Activated T-cell treated with anti-CD3 and anti-CD28 coated beads, Interleukin-2, amount 50 U/mL, for 24 hours (primary cell): ENCODE measurements around the gene TFF1.

Experiments
- DNase-seq: peaks from one replicate; pipeline ENCODE4 v3.0.0-alpha.2; 2020
- H3K27ac Mint-ChIP-seq: 2 replicates; pipeline ENCODE4 v1.8.0; 2020; ENCODE audit warnings: mild to moderate bottlenecking, mixed read lengths
- H3K27me3 Mint-ChIP-seq: 2 replicates; pipeline ENCODE4 v1.8.0; 2020; ENCODE audit warnings: mixed read lengths
- H3K36me3 Mint-ChIP-seq: 2 replicates; pipeline ENCODE4 v1.8.0; 2020; ENCODE audit warnings: low read depth, mixed read lengths
- H3K4me1 Mint-ChIP-seq: 2 replicates; pipeline ENCODE4 v1.8.0; 2020; ENCODE audit warnings: low read depth, mixed read lengths
- H3K4me3 Mint-ChIP-seq: 2 replicates; pipeline ENCODE4 v1.8.0; 2020; ENCODE audit warnings: mild to moderate bottlenecking, moderate library complexity, mixed read lengths
- H3K9me3 Mint-ChIP-seq: 2 replicates; pipeline ENCODE4 v1.8.0; 2020; ENCODE audit warnings: mixed read lengths

Gene TFF1

DNA sequence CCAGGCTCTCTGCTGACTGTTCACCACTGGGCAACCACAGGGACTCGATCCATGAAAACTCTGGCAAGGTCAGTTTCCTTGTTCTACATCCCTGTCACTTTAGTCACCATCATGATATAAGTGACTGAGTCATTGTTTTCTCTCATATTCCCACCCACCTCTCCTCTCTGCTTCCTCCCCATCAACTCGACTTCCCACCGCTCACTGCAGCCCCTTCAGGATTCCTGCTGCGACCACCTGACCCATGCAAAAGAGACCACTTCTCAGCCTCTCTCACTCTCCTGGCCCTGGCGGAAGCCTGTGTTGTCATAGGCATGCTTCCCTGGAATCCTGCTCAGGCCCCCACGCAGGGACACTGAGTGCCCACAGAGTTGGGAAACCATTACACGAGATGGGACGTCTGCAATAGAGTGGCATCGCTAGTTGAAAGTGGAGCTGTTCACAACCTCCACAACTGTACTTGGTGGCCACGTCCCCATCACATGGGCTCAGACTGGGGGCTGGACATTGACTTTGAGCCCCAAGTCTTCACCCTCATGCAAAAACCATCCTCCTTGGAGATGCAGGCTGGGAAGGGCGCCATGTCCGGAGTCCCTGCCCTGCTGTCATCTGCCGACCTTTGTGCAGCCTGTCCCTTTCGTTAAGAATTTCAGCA is 13.8 kb downstream of the TFF1 start:
- no peak for DNase-seq
- no peak overlapping the region for H3K27ac Mint-ChIP-seq
- H3K9me3 Mint-ChIP-seq, result peaks cover 5% of the 10 kb centered on the region
- H3K27me3 Mint-ChIP-seq, result no peaks in the 10 kb centered on the region
- no peak overlapping the region for H3K4me3 Mint-ChIP-seq
- H3K36me3 Mint-ChIP-seq, result no peaks in the 10 kb centered on the region
- H3K4me1 Mint-ChIP-seq, result no peaks in the 10 kb centered on the region

DNA sequence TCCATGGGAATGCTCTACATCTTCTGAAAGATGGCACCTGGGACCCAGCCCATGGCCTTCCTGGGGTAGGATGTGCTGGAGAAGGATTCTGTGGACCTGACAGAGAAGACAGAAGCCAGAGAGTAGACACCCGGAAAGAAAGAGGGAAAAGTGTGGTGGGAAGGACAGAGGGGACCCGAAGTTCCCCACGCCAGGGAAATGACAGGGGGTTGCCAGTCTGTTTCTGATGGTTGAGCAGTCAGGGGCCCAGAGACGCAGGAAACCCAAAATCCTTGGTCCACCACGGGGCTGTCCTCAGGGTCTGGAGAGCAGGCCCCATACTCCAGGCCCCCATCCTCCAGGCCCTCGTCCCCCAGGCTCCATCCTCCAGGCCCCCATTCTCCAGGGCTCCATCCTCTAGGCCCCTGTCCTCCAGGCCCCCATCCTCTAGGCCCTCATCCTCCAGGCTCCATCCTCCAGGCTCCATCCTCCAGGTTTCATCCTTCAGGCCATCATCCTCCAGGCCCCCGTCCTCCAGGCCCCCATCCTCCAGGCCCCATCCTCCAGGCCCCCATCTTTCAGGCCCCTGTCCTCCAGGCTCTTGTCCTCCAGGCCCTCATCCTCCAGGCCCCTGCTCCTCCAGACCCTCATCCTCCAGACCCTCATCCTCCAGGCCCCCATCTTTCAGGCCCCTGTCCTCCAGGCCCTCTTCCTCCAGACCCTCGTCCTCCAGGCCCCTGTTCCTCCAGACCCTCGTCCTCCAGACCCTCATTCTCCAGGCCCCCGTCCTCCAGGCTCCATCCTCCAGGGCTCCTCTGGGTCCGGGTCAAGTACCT is 14.5 kb downstream of the TFF1 start:
- no peaks in the 10 kb centered on the region for H3K4me1 Mint-ChIP-seq
- no peaks in the 10 kb centered on the region for H3K36me3 Mint-ChIP-seq
- H3K27ac Mint-ChIP-seq, result no peak overlapping the region
- H3K4me3 Mint-ChIP-seq, result no peak overlapping the region
- H3K27me3 Mint-ChIP-seq, result no peaks in the 10 kb centered on the region
- H3K9me3 Mint-ChIP-seq, result peaks cover 5% of the 10 kb centered on the region
- no peak for DNase-seq

DNA sequence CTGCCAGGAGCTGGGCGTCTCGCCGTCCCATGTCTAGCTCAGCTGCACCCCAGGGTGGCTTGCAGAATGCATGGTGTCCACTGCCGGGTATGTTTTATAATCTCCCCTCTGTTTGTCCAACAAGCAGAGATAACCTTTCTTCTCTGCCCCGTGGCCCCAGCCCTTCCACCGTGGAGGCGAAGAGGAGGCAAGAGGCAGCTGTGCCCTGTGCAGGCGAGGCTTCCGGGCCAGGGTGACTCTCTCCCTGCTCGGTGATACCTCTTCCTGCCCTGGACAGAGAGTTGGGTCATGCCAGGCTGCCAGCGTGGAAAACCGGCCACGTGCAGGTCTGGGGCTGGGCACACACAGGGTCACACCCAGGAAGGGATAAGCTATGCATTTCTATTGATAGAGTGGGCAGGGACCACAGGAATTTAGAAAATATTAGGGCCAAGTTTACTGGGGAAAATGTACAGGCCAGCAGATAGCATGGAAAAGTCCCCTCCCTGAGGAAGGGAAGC is 15.4 kb downstream of the TFF1 start, which contains the start of gene TFF2:
Gene TFF2 (minus strand): TSS at position 68 of the 500 bp plus-strand sequence. CDS start 37 bp downstream, at position 31.
- no peaks in the 10 kb centered on the region for H3K4me1 Mint-ChIP-seq
- no peaks in the 10 kb centered on the region for H3K36me3 Mint-ChIP-seq
- H3K27ac Mint-ChIP-seq, result no peak within 1 kb of the TSS
- H3K9me3 Mint-ChIP-seq, result peaks cover 5% of the 10 kb centered on the region
- H3K4me3 Mint-ChIP-seq, result no peak within 1 kb of the TSS
- DNase-seq, result peak; percentile 24
- no peaks in the 10 kb centered on the region for H3K27me3 Mint-ChIP-seq

DNA sequence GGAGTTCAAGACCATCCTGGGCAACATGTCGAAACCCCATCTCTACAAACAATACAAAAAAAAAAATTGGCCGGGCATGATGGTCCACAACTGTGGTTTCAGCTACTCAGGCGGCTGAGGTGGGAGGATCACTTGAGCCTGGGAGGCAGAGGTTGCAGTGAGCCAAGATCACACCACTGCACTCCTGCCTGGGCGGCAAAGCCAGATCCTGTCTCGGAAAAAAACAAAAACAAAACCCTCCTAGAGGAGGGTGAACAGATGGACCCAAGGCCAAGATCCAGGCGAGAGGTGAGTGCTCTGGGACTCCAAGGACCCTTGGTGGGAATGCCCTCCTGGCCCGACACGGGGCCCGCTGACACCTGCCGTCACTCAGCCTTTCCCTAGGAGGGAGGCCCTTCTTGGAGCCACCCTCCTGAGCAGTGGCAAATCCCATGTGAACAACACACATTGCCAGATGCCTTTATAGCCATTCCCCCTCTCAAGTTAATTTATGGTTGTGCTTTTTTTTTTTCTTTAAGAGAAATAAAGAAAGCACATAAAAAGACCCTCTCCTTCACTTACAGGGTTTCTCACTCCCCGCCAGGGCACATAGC is 15.9 kb downstream of the TFF1 start:
- H3K9me3 Mint-ChIP-seq, result peaks cover under 1% of the 10 kb centered on the region
- no peak for DNase-seq
- no peaks in the 10 kb centered on the region for H3K4me1 Mint-ChIP-seq
- no peak overlapping the region for H3K4me3 Mint-ChIP-seq
- H3K36me3 Mint-ChIP-seq, result no peaks in the 10 kb centered on the region
- no peak overlapping the region for H3K27ac Mint-ChIP-seq
- no peaks in the 10 kb centered on the region for H3K27me3 Mint-ChIP-seq

DNA sequence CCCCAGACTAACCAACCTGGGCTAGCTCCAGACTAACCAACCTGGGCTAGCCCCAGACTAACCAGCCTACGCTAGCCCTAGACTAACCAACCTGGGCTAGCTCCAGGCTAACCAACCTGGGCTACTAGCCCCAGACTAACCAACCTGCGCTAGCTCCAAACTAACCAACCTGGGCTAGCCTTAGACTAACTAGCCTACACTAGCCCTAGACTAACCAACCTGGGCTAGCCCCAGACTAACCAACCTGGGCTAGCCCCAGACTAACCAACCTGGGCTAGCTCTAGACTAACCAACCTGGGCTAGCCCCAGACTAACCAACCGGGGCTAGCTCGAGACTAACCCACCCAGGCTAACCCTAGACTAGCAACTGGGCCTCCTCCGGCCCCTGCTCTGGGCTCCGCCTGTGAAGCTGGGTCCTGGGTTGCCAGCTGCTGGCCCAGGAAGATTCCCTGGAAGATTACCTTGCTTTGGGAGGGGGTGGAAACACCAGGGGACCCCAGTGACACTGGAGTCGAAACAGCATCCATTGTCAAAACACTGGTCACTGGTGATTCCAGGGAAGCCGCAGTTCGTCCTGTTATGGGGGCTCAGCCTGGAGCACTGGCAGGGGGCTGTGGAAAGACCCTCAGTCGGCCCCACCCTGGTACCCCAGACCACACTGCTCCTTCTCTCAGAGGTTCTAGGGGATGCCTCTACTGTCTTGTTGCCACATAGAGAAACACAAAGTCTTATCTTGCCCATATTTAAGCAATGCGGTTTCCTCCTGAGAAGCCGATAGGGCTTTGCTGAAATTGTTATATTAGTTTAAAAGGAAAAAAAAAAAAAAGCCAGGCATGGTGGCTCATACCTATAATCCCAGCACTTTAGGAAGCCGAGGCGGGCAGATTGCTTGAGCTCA is 16.7 kb downstream of the TFF1 start:
- no peak overlapping the region for H3K4me3 Mint-ChIP-seq
- no peak overlapping the region for H3K27ac Mint-ChIP-seq
- no peaks in the 10 kb centered on the region for H3K27me3 Mint-ChIP-seq
- DNase-seq, result no peak
- no peaks in the 10 kb centered on the region for H3K4me1 Mint-ChIP-seq
- H3K36me3 Mint-ChIP-seq, result no peaks in the 10 kb centered on the region
- H3K9me3 Mint-ChIP-seq, result no peaks in the 10 kb centered on the region

DNA sequence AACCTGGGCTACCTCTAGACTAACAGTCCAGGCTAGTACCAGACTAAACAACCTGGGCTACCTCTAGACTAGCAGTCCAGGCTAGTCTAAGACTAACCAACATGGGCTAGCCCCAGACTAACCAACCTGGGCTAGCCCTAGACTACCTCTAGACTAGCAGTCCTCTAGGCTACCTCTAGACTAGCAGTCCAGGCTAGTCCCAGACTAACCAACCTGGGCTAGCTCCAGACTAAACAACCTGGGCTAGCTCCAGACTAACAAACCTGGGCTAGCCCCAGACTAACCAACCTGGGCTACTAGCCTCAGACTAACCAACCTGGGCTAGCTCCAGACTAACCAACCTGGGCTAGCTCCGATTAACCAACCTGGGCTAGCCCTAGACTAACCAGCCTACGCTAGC is 17.6 kb downstream of the TFF1 start:
- H3K9me3 Mint-ChIP-seq, result no peaks in the 10 kb centered on the region
- H3K4me1 Mint-ChIP-seq, result no peaks in the 10 kb centered on the region
- DNase-seq, result peak; percentile 18
- H3K27me3 Mint-ChIP-seq, result no peaks in the 10 kb centered on the region
- no peaks in the 10 kb centered on the region for H3K36me3 Mint-ChIP-seq
- no peak overlapping the region for H3K4me3 Mint-ChIP-seq
- no peak overlapping the region for H3K27ac Mint-ChIP-seq

- no peak overlapping the region for H3K4me3 Mint-ChIP-seq
- no peaks in the 10 kb centered on the region for H3K9me3 Mint-ChIP-seq
- peak; percentile 16 for DNase-seq
- no peaks in the 10 kb centered on the region for H3K36me3 Mint-ChIP-seq
- H3K27ac Mint-ChIP-seq, result no peak overlapping the region
- H3K27me3 Mint-ChIP-seq, result no peaks in the 10 kb centered on the region
- no peaks in the 10 kb centered on the region for H3K4me1 Mint-ChIP-seq
Measured at GRCh38 chr21:42347601-42348327, 18.6 kb downstream of the TFF1 start.

DNA sequence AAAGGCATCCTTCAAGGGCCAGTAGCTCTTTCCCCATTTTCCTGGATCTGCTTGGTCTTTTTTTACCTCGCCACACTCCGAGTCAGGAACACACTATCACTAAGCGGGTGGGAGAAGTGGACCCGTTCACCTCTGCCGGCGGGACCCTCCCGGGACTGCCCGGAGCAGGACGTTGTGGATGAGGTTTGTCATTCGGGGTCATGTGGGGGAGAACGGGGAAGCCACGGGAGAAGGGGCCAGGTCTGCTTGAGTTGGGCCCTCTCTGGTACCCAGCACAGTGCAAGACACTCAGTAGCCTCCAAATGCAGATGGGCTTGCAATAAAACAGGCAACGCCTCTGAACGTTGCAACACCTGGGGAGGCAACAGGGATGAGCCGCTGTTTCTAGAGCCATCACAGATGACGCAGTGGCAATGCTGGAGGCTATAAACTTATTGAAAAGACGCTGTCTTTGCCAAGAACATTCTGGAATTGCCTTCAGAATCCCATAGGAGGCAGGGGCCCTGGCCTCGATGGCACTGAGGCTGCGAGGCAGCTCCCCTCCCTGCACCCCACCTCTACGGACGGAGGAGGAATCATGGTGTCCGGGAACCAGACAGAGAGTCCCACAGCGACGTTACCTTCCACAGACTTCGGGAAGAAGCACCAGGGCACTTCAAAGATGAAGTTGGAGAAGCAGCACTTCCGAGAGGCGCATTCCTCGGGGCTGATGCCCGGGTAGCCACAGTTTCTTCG is 19.3 kb downstream of the TFF1 start:
- DNase-seq, result peak; percentile 15
- Mint-ChIP-seq H3K27me3 (no peaks in the 10 kb centered on the region), H3K27ac (no peak overlapping the region), H3K9me3 (no peaks in the 10 kb centered on the region), H3K4me3 (no peak overlapping the region), H3K4me1 (no peaks in the 10 kb centered on the region), H3K36me3 (no peaks in the 10 kb centered on the region)

- Mint-ChIP-seq H3K27me3 (no peaks in the 10 kb centered on the region), H3K9me3 (no peaks in the 10 kb centered on the region), H3K4me1 (no peaks in the 10 kb centered on the region)
Measured at GRCh38 chr21:42346441-42346840, 19.9 kb downstream of the TFF1 start.

GRCh38 chr21:42344631-42345030 is 21.7 kb downstream of the TFF1 start:
- no peak for DNase-seq
- Mint-ChIP-seq H3K27me3 (no peaks in the 10 kb centered on the region), H3K4me1 (no peaks in the 10 kb centered on the region), H3K4me3 (no peak overlapping the region), H3K36me3 (no peaks in the 10 kb centered on the region), H3K27ac (no peak overlapping the region), H3K9me3 (no peaks in the 10 kb centered on the region)

More at GRCh38 chr21:42346441-42346840, 19.9 kb downstream of the TFF1 start:
- Mint-ChIP-seq H3K4me3 (no peak overlapping the region), H3K36me3 (no peaks in the 10 kb centered on the region), H3K27ac (no peak overlapping the region)
- DNase-seq, result no peak

- Mint-ChIP-seq H3K27ac (no peak overlapping the region), H3K9me3 (no peaks in the 10 kb centered on the region), H3K27me3 (no peaks in the 10 kb centered on the region), H3K4me3 (no peak overlapping the region), H3K4me1 (peaks cover 2% of the 10 kb centered on the region), H3K36me3 (no peaks in the 10 kb centered on the region)
- peak; percentile 23 for DNase-seq
Measured at GRCh38 chr21:42343963-42344510, 22.3 kb downstream of the TFF1 start.

DNA sequence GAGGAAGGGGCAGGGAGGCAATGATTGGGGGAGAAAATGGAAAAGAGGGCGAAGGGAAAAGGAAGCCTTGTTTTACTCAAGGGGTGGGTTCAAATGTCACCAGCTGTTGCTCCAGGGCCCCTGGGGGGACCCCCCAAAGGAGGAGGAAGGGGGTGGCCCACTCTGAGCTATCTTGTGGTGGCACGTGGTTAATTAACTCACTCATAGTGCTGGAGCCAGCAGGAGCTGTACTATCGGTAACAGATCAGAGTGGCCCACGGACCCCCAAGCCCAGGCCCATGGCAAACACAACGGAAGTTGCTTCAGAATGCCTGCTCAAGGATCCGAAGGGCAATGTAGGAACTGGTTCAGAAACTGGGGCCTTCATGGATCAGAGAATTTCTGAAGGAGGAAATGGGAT is 22.8 kb downstream of the TFF1 start:
- Mint-ChIP-seq H3K36me3 (no peaks in the 10 kb centered on the region), H3K4me1 (peaks cover 2% of the 10 kb centered on the region), H3K27ac (no peak overlapping the region), H3K27me3 (no peaks in the 10 kb centered on the region), H3K9me3 (no peaks in the 10 kb centered on the region), H3K4me3 (no peak overlapping the region)
- DNase-seq, result peak; percentile 18

- H3K27ac Mint-ChIP-seq, result no peak overlapping the region
- DNase-seq, result no peak
- H3K36me3 Mint-ChIP-seq, result no peaks in the 10 kb centered on the region
- H3K4me3 Mint-ChIP-seq, result no peak overlapping the region
- H3K9me3 Mint-ChIP-seq, result no peaks in the 10 kb centered on the region
- peaks cover 5% of the 10 kb centered on the region for H3K4me1 Mint-ChIP-seq
- no peaks in the 10 kb centered on the region for H3K27me3 Mint-ChIP-seq
Measured at GRCh38 chr21:42343101-42343500, 23.2 kb downstream of the TFF1 start.
